Esophagus squamous epithelium (tissue), 5 donors: Measurements from ENCODE around the gene CCNJL. TPM values are rescaled to one million over a fixed set of nuclear protein-coding genes. Genes with fewer than 3 reads are reported as not detected.

ENCODE experiments used
- DNase-seq: peaks from one replicate; lab custom pipeline; 2025; lab: John Stamatoyannopoulos, UW
- H3K27ac ChIP-seq, 4 donors: fragments of 200-600 bp; sonication (generic); one replicate each; pipeline ENCODE4 v1.5.1; 2016 to 2019; ENCODE audit warnings: mild to moderate bottlenecking in 1 of 4
- H3K27me3 ChIP-seq, 4 donors: fragments of 200-600 bp; sonication (generic); 1 replicate in 3 of 4; 2 replicates in 1 of 4; pipeline versions ENCODE4 v1.5.1 to v1.6.0; 2017 to 2021; ENCODE audit warnings: antibody characterized with exemption in 1 of 4
- H3K36me3 ChIP-seq, 3 donors: fragments of 200-600 bp; sonication (generic); one replicate each; pipeline ENCODE4 v1.5.1; 2016 to 2019
- H3K4me1 ChIP-seq, 3 donors: fragments of 200-600 bp; sonication (generic); one replicate each; pipeline ENCODE4 v1.5.1; 2017 to 2019
- H3K4me3 ChIP-seq, 4 donors: fragments of 200-600 bp; sonication (generic); 1 replicate in 3 of 4; 2 replicates in 1 of 4; pipeline ENCODE4 v1.5.1; 2016 to 2019; ENCODE audit warnings: mild to moderate bottlenecking in 2 of 4, moderate library complexity in 1 of 4
- H3K9me3 ChIP-seq, 3 donors: fragments of 200-600 bp; sonication (generic); one replicate each; pipeline ENCODE4 v1.5.1; 2016 to 2019
- CTCF ChIP-seq, 6 experiments: fragments of 450-650 bp in 4 of 6; fragments of 200-600 bp in 2 of 6; sonication (generic) in 2 of 6; IDR thresholded peaks; one replicate each; pipeline ENCODE4 v1.5.1; 2016 to 2019; ENCODE audit warnings: antibody characterized with exemption in 6 of 6, mild to moderate bottlenecking in 4 of 6, moderate library complexity in 4 of 6
- POLR2A ChIP-seq, 4 donors: fragments of 450-650 bp; IDR thresholded peaks; one replicate each; pipeline ENCODE4 v1.6.1; 2017; ENCODE audit warnings: antibody characterized with exemption in 4 of 4, mild to moderate bottlenecking in 4 of 4, moderate library complexity in 3 of 4
- WGBS, 2 donors: methylation state at CpG; one replicate each; pipeline ENCODE4 v1.1.5; 2018; 5-methylcytosine and 5-hydroxymethylcytosine counted together
- intact Hi-C: fragments of 100-400 bp; cut with DNase I; formaldehyde crosslinking; loops from one replicate; pipeline ENCODE4 v1.15.0; 2022
- total RNA-seq, 4 donors: library from RNA; depleted of rRNA; stranded (reverse); fragments of >200 nt; gene quantifications; one replicate each; pipeline ENCODE4 v1.1.0, GENCODE V29; 2016
- donor health status: DM: yes; HTN: yes; CAD: no.

CCNJL gene
- 1 to 10 TPM in 2 of 4 donors, under 1 TPM in 2; 0.04 to 3.0 (median 0.74) TPM for total RNA-seq

GRCh38 chr5:160312134-160312959, at the start of gene CCNJL:
Gene CCNJL (minus strand): TSS chr5:160312564. CDS start chr5:160311923, 641 bp downstream.
- Histone ChIP-seq H3K4me3 (peak within 1 kb of the TSS; percentile 48 to 71 (median 60)), H3K9me3 (no peaks in the 10 kb centered on the region), H3K4me1 (peaks cover 4 to 29% (median 14%) of the 10 kb centered on the region in 3 donors), H3K27me3 (peaks cover 0 to 50% (median 0%) of the 10 kb centered on the region in 4 donors), H3K27ac (peak within 1 kb of the TSS in 2 of 4 donors; percentile 23 to 61), H3K36me3 (no peaks in the 10 kb centered on the region)
- 0 to 1% methylated on average over 21 to 36 of the region's 84 CpGs for WGBS, 2 donors
- TF ChIP-seq CTCF (IDR thresholded peaks at IDR 0.05), result peak in 1 of 6 experiments; percentile 10
- no peak for TF ChIP-seq POLR2A (IDR thresholded peaks at IDR 0.05)
- DNase-seq, result no peak
- intact Hi-C loops, result no loop called here

- H3K36me3 ChIP-seq, result no peaks in the 10 kb centered on the region
- H3K27ac ChIP-seq, result peak overlapping the region in 1 of 4 donors; percentile 39
- H3K27me3 ChIP-seq, result no peaks in the 10 kb centered on the region
- intact Hi-C loops, result no loop called here
- no peak for DNase-seq
- H3K4me3 ChIP-seq, result no peak overlapping the region
- TF ChIP-seq POLR2A (IDR thresholded peaks at IDR 0.05) (no peak), CTCF (IDR thresholded peaks at IDR 0.05) (no peak)
- peaks cover 0 to 49% (median 37%) of the 10 kb centered on the region in 3 donors for H3K4me1 ChIP-seq
- no peaks in the 10 kb centered on the region for H3K9me3 ChIP-seq
- 75 to 98% methylated on average over 5 to 6 of the region's 9 CpGs for WGBS, 2 donors
Observed at GRCh38 chr5:160361624-160362228, 49.4 kb upstream of the CCNJL start.

- intact Hi-C loops, result no loop called here
- Histone ChIP-seq H3K4me1 (peaks cover 0 to 54% (median 34%) of the 10 kb centered on the region in 3 donors), H3K27me3 (no peaks in the 10 kb centered on the region), H3K27ac (peak overlapping the region; percentile 7 to 70 (median 58)), H3K36me3 (no peaks in the 10 kb centered on the region), H3K4me3 (no peak overlapping the region), H3K9me3 (no peaks in the 10 kb centered on the region)
- TF ChIP-seq CTCF (IDR thresholded peaks at IDR 0.05), result no peak
- TF ChIP-seq POLR2A (IDR thresholded peaks at IDR 0.05), result no peak
- 46 to 59% methylated on average over 2 to 3 of the region's 3 CpGs for WGBS, 2 donors
- DNase-seq, result no peak
Observed at GRCh38 chr5:160360310-160360709, 47.9 kb upstream of the CCNJL start.

- no peak for TF ChIP-seq CTCF (IDR thresholded peaks at IDR 0.05)
- no peak for TF ChIP-seq POLR2A (IDR thresholded peaks at IDR 0.05)
- DNase-seq, result no peak
- H3K27me3 ChIP-seq, result no peaks in the 10 kb centered on the region
- intact Hi-C loops, result no loop called here
- H3K4me3 ChIP-seq, result no peak overlapping the region
- H3K4me1 ChIP-seq, result peaks cover 0 to 54% (median 34%) of the 10 kb centered on the region in 3 donors
- H3K36me3 ChIP-seq, result no peaks in the 10 kb centered on the region
- WGBS, 2 donors, result 25 to 41% methylated on average over 3 to 4 of the region's 4 CpGs
- H3K27ac ChIP-seq, result peak overlapping the region; percentile 7 to 70 (median 58)
- H3K9me3 ChIP-seq, result no peaks in the 10 kb centered on the region
Observed at GRCh38 chr5:160359816-160360215, 47.5 kb upstream of the CCNJL start.

GRCh38 chr5:160359242-160359641, 46.9 kb upstream of the CCNJL start:
- Histone ChIP-seq H3K27ac (peak overlapping the region in 2 of 4 donors; percentile 57 to 60), H3K9me3 (no peaks in the 10 kb centered on the region), H3K36me3 (no peaks in the 10 kb centered on the region), H3K4me1 (peaks cover 0 to 54% (median 34%) of the 10 kb centered on the region in 3 donors), H3K4me3 (no peak overlapping the region), H3K27me3 (no peaks in the 10 kb centered on the region)
- TF ChIP-seq POLR2A (IDR thresholded peaks at IDR 0.05), result no peak
- no peak for TF ChIP-seq CTCF (IDR thresholded peaks at IDR 0.05)
- 0% methylated on average over 1 of the region's 1 CpG for WGBS, 2 donors
- intact Hi-C loops, result no loop called here
- DNase-seq, result no peak
